K562 treated with DMSO at 1 percent for 12 hours (cell line): ENCODE measurements around the gene WASHC2C. TPM values are rescaled to one million over a fixed set of nuclear protein-coding genes. Genes with fewer than 3 reads are reported as not detected.

ENCODE experiments used
- total RNA-seq: library from RNA; unstranded; fragments of 300-600 nt; gene quantifications from 2 replicates; pipeline ENCODE4 v1.2.3, GENCODE V29; 2022; ENCODE audit not compliant: insufficient read depth

Gene WASHC2C, protein sequence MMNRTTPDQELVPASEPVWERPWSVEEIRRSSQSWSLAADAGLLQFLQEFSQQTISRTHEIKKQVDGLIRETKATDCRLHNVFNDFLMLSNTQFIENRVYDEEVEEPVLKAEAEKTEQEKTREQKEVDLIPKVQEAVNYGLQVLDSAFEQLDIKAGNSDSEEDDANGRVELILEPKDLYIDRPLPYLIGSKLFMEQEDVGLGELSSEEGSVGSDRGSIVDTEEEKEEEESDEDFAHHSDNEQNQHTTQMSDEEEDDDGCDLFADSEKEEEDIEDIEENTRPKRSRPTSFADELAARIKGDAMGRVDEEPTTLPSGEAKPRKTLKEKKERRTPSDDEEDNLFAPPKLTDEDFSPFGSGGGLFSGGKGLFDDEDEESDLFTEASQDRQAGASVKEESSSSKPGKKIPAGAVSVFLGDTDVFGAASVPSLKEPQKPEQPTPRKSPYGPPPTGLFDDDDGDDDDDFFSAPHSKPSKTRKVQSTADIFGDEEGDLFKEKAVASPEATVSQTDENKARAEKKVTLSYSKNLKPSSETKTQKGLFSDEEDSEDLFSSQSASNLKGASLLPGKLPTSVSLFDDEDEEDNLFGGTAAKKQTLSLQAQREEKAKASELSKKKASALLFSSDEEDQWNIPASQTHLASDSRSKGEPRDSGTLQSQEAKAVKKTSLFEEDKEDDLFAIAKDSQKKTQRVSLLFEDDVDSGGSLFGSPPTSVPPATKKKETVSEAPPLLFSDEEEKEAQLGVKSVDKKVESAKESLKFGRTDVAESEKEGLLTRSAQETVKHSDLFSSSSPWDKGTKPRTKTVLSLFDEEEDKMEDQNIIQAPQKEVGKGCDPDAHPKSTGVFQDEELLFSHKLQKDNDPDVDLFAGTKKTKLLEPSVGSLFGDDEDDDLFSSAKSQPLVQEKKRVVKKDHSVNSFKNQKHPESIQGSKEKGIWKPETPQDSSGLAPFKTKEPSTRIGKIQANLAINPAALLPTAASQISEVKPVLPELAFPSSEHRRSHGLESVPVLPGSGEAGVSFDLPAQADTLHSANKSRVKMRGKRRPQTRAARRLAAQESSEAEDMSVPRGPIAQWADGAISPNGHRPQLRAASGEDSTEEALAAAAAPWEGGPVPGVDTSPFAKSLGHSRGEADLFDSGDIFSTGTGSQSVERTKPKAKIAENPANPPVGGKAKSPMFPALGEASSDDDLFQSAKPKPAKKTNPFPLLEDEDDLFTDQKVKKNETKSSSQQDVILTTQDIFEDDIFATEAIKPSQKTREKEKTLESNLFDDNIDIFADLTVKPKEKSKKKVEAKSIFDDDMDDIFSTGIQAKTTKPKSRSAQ (N-terminal part only)
- 11.7 and 32.4 TPM in 2 replicates for total RNA-seq

GRCh38 chr10:45726703-45727420, at the start of gene WASHC2C:
TSS of gene WASHC2C (plus strand) at chr10:45727266. CDS start at chr10:45727318, 52 bp downstream.

Other genes starting within 250 kb of the WASHC2C start
- gene ZFAND4, start 54.5 kb upstream of the WASHC2C start, total RNA-seq = 0.88 and 1.8 TPM in 2 replicates
- 5.7 and 14.7 TPM in 2 replicates for gene AGAP4, start 120.2 kb downstream of the WASHC2C start, total RNA-seq
- gene TIMM23, start 245.2 kb downstream of the WASHC2C start, total RNA-seq = 88.2 and 111 TPM in 2 replicates